HG02852 (cell line): Measurements from ENCODE around the gene MPZL1.

Experiments used
- ATAC-seq: cut with Tn5 transposase; IDR thresholded peaks from one replicate; pipeline ENCODE4 v1.9.1; 2021; ENCODE audit warnings: mild to moderate bottlenecking, moderate library complexity; ENCODE audit not compliant: unreplicated experiment

The MPZL1 gene

GRCh38 chr1:167748906-167749305 is 27.1 kb downstream of the MPZL1 start:
- no peak for ATAC-seq

GRCh38 chr1:167749741-167750140 is 28.0 kb downstream of the MPZL1 start:
- ATAC-seq = no peak

- no peak for ATAC-seq
These were observed 28.9 kb downstream of the MPZL1 start for GRCh38 chr1:167750641-167751040.

GRCh38 chr1:167751676-167752075 is 29.9 kb downstream of the MPZL1 start:
- ATAC-seq = no peak

GRCh38 chr1:167752219-167752985 is 30.6 kb downstream of the MPZL1 start:
- no peak for ATAC-seq

- ATAC-seq = no peak
These were observed 33.9 kb downstream of the MPZL1 start for GRCh38 chr1:167755654-167756053.

GRCh38 chr1:167756730-167757405 is 35.1 kb downstream of the MPZL1 start:
- no peak for ATAC-seq

- no peak for ATAC-seq
These were observed 35.9 kb downstream of the MPZL1 start for GRCh38 chr1:167757433-167758309.

GRCh38 chr1:167761400-167761799 is 39.6 kb downstream of the MPZL1 start:
- ATAC-seq = no peak

- no peak for ATAC-seq
These were observed 40.4 kb downstream of the MPZL1 start for GRCh38 chr1:167762061-167762746.

- ATAC-seq = no peak
These were observed 41.9 kb downstream of the MPZL1 start for GRCh38 chr1:167763525-167764220.

- ATAC-seq = no peak
These were observed 42.9 kb downstream of the MPZL1 start for GRCh38 chr1:167764458-167765330.

GRCh38 chr1:167765496-167765895 is 43.7 kb downstream of the MPZL1 start:
- ATAC-seq = no peak

- no peak for ATAC-seq
These were observed 44.8 kb downstream of the MPZL1 start for GRCh38 chr1:167766538-167766937.

GRCh38 chr1:167767761-167768160 is 46.0 kb downstream of the MPZL1 start:
- ATAC-seq = no peak

- no peak for ATAC-seq
These were observed 48.3 kb downstream of the MPZL1 start for GRCh38 chr1:167770127-167770526.

- no peak for ATAC-seq
These were observed 50.7 kb downstream of the MPZL1 start for GRCh38 chr1:167772436-167772835.

- no peak for ATAC-seq
These were observed 51.7 kb downstream of the MPZL1 start for GRCh38 chr1:167773516-167773915.

- ATAC-seq = no peak
These were observed 52.9 kb downstream of the MPZL1 start for GRCh38 chr1:167774710-167775109.
